OCI-LY1 (cell line): ENCODE results near the gene ATP6V0B.

Experiments used
- CTCF ChIP-seq: fragments of 200-600 bp; sonication (generic), shearing (Covaris generic); IDR thresholded peaks from 2 replicates; pipeline ENCODE4 v1.5.1; 2017; ENCODE audit warnings: mild to moderate bottlenecking, antibody characterized with exemption, low read length, moderate library complexity, mixed read lengths
- EZH2 ChIP-seq: fragments of 200-600 bp; sonication (generic), shearing (Covaris generic); IDR thresholded peaks from 2 replicates; pipeline ENCODE4 v1.8.0; 2017; ENCODE audit warnings: borderline replicate concordance, mixed run types, mild to moderate bottlenecking, antibody characterized with exemption, low read length, moderate library complexity, mixed read lengths

- no peak for TF ChIP-seq CTCF
- TF ChIP-seq EZH2 = no peak
Measured at GRCh38 chr1:43996733-43997115, 22.0 kb downstream of the ATP6V0B start.
